CD8-positive, alpha-beta memory T cell (primary cell): Measurements from ENCODE around the gene CAV1. TPM values are rescaled to one million over a fixed set of nuclear protein-coding genes. Genes with fewer than 3 reads are reported as not detected.
"Not testable (repeated sequence)": the region's sequence is repeated elsewhere in the genome, so short reads cannot be mapped to it uniquely, and the experiment has no call there.

Experiments used
- CTCF ChIA-PET: fragments of 350-600 bp; sonication (Branson Sonifier 250); formaldehyde crosslinking; loops from one replicate; lab custom pipeline; 2021; ENCODE audit warnings: antibody characterized with exemption; lab: Charles Lee
- POLR2A ChIA-PET: fragments of 350-600 bp; sonication (Branson Sonifier 250); formaldehyde crosslinking; loops from one replicate; lab custom pipeline; 2021; ENCODE audit warnings: antibody characterized with exemption; lab: Charles Lee
- DNase-seq, 5 donors: peaks; one replicate each; pipeline versions ENCODE4 v3.0.0 to v3.0.0-alpha.2; 2020 to 2022; ENCODE audit warnings: mixed read lengths in 1 of 5
- H3K27ac ChIP-seq: one replicate; pipeline ENCODE4 v1.7.0; 2013; ENCODE audit warnings: low read depth, mild to moderate bottlenecking, low read length, moderate library complexity
- H3K27me3 ChIP-seq: 2 replicates; pipeline ENCODE4 v1.7.0; 2013; ENCODE audit warnings: low read length, mild to moderate bottlenecking; ENCODE audit not compliant: insufficient read depth, poor library complexity, severe bottlenecking
- H3K36me3 ChIP-seq: 2 replicates; pipeline ENCODE4 v1.7.0; 2013; ENCODE audit warnings: mild to moderate bottlenecking, low read length, moderate library complexity; ENCODE audit not compliant: insufficient read depth
- H3K4me1 ChIP-seq: 2 replicates; pipeline ENCODE4 v1.7.0; 2013; ENCODE audit warnings: mild to moderate bottlenecking, low read length, moderate library complexity; ENCODE audit not compliant: insufficient read depth
- H3K4me3 ChIP-seq: 2 replicates; pipeline ENCODE4 v1.7.0; 2013; ENCODE audit warnings: mild to moderate bottlenecking, low read length
- H3K9me3 ChIP-seq: 2 replicates; pipeline ENCODE4 v1.7.0; 2013; ENCODE audit warnings: mild to moderate bottlenecking, low read length
- H3K27ac Mint-ChIP-seq, 8 donors: one replicate each; pipeline ENCODE4 v1.8.0; 2020 to 2021; ENCODE audit warnings: mixed read lengths in 8 of 8, mild to moderate bottlenecking in 6 of 8, inconsistent platforms in 3 of 8, moderate library complexity in 3 of 8
- H3K27me3 Mint-ChIP-seq, 2 donors: one replicate each; pipeline ENCODE4 v1.8.0; 2020 to 2021; ENCODE audit warnings: mixed read lengths in 2 of 2, mild to moderate bottlenecking in 1 of 2, moderate library complexity in 1 of 2
- H3K36me3 Mint-ChIP-seq, 3 donors: one replicate each; pipeline ENCODE4 v1.8.0; 2020 to 2021; ENCODE audit warnings: mixed read lengths in 3 of 3, inconsistent platforms in 1 of 3, mild to moderate bottlenecking in 1 of 3
- H3K4me1 Mint-ChIP-seq, 3 donors: one replicate each; pipeline ENCODE4 v1.8.0; 2020 to 2021; ENCODE audit warnings: mixed read lengths in 3 of 3, inconsistent platforms in 1 of 3, mild to moderate bottlenecking in 1 of 3
- H3K4me3 Mint-ChIP-seq, 7 donors: one replicate each; pipeline ENCODE4 v1.8.0; 2020 to 2021; ENCODE audit warnings: mixed read lengths in 7 of 7, mild to moderate bottlenecking in 6 of 7, moderate library complexity in 4 of 7, inconsistent platforms in 2 of 7
- H3K9me3 Mint-ChIP-seq, 5 donors: one replicate each; pipeline ENCODE4 v1.8.0; 2020 to 2022; ENCODE audit warnings: mixed read lengths in 5 of 5, mild to moderate bottlenecking in 3 of 5, moderate library complexity in 2 of 5, inconsistent platforms in 1 of 5
- polyA plus RNA-seq: library from polyadenylated mRNA; unstranded; fragments of 300-500 nt; fragmentation: Illumina TruSeq; gene quantifications from one replicate; pipeline ENCODE4 v1.2.3, GENCODE V29; 2021
- total RNA-seq, 2 experiments: library from RNA; stranded (reverse); gene quantifications; one replicate each; pipeline ENCODE4 v1.2.3, GENCODE V29; 2021

Gene CAV1
- total and polyA plus RNA-seq, 3 experiments from 2014 or later = 2.3 to 2.5 TPM; not detected in 1

DNA sequence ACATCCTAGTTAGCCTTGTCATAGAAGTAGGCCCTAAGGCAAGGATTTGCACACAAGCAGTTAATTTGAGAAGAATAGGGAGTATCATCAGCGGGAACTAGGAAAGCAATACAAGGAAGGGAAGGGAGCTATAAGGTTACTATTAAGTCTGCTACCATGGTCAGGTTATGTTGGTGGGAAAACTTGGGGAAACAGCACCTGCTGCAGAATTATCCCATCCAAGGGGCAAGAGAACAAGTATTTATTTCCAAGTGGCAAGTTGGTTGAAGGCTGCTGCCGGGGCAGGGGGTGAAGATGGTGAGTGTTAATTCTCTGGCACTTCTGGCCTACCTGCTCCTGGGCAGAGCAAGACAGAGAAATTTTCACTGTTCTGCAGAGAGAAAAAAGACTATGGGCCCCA lies 55.0 kb downstream of the CAV1 start:
- no peak overlapping the region for H3K4me3 Mint-ChIP-seq
- Histone ChIP-seq H3K4me1 (peaks cover 3% of the 10 kb centered on the region), H3K9me3 (no peaks in the 10 kb centered on the region), H3K36me3 (no peaks in the 10 kb centered on the region), H3K27me3 (no peaks in the 10 kb centered on the region), H3K27ac (no peak overlapping the region), H3K4me3 (no peak overlapping the region)
- CTCF ChIA-PET = interaction anchor here (1.6 kb wide), 1 partner anchor 53 kb away, joined by 4 read pairs; no protein-coding TSS in a partner anchor
- no peak overlapping the region for H3K27ac Mint-ChIP-seq
- peaks cover 9 to 21% (median 20%) of the 10 kb centered on the region in 3 donors for H3K4me1 Mint-ChIP-seq
- no peaks in the 10 kb centered on the region for H3K36me3 Mint-ChIP-seq
- no peak for DNase-seq
- H3K27me3 Mint-ChIP-seq = peaks cover 1 to 8% of the 10 kb centered on the region in 2 donors
- POLR2A ChIA-PET = no interaction called here
- no peaks in the 10 kb centered on the region for H3K9me3 Mint-ChIP-seq

DNA sequence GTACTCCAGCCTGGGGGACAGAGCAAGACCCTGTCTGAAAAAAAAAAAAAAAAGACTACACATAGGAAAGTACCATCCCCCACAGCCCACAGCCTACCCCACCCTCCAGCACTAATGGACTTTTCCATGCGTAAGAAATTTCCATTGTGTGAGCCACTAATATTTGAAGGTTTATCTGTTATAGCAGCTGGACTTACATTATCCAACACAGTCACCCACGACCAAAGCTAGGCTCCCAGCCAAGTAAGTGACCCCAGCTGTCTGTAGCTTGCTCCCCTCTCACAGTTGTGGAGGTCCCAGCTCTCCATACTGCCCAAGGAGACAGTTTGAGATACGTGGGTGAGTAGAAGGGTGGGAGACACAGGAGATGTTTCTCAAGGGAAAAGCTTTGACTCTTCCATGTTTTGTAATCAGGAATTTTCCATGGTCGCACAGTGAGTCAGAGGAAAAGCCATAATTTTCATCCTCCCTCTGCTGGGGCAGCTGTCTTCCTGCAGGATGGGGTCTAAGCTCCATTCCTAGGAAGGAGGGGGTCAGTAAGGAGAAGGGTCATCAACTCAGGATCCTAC lies 57.4 kb downstream of the CAV1 start:
- Histone ChIP-seq H3K27me3 (no peaks in the 10 kb centered on the region), H3K4me3 (no peak overlapping the region), H3K9me3 (no peaks in the 10 kb centered on the region), H3K27ac (no peak overlapping the region), H3K36me3 (no peaks in the 10 kb centered on the region), H3K4me1 (peaks cover 3% of the 10 kb centered on the region)
- CTCF ChIA-PET = interaction anchor here (0.8 to 1.7 kb wide), 4 partner anchors 10 to 324 kb away, joined by 3 to 7 read pairs (median 3); no protein-coding TSS in a partner anchor
- H3K36me3 Mint-ChIP-seq = no peaks in the 10 kb centered on the region
- H3K4me1 Mint-ChIP-seq = peaks cover 7 to 18% (median 14%) of the 10 kb centered on the region in 3 donors
- POLR2A ChIA-PET = interaction anchor here (0.7 kb wide), 1 partner anchor 70 kb away, joined by 3 read pairs; no protein-coding TSS in a partner anchor
- no peak overlapping the region for H3K4me3 Mint-ChIP-seq
- no peak for DNase-seq
- no peaks in the 10 kb centered on the region for H3K9me3 Mint-ChIP-seq
- no peak overlapping the region for H3K27ac Mint-ChIP-seq
- peaks cover 0 to 2% of the 10 kb centered on the region in 2 donors for H3K27me3 Mint-ChIP-seq

GRCh38 chr7:116582806-116583444 lies 58.1 kb downstream of the CAV1 start:
- no peak for DNase-seq
- no peaks in the 10 kb centered on the region for H3K27me3 ChIP-seq
- Mint-ChIP-seq H3K9me3 (no peaks in the 10 kb centered on the region), H3K4me1 (peaks cover 7 to 16% (median 13%) of the 10 kb centered on the region in 3 donors), H3K27ac (peak overlapping the region in 4 of 8 donors; percentile 23 to 64 (median 43)), H3K36me3 (no peaks in the 10 kb centered on the region), H3K27me3 (no peaks in the 10 kb centered on the region), H3K4me3 (peak overlapping the region in 5 of 7 donors; percentile 20 to 61 (median 32))
- no peaks in the 10 kb centered on the region for H3K36me3 ChIP-seq
- H3K4me1 ChIP-seq = peaks cover 3% of the 10 kb centered on the region
- no peak overlapping the region for H3K27ac ChIP-seq
- ChIA-PET CTCF (interaction anchor here (0.8 to 1.7 kb wide), 3 partner anchors 9 to 57 kb away, joined by 3 to 7 read pairs (median 3); no protein-coding TSS in a partner anchor), POLR2A (interaction anchor here (0.7 kb wide), 1 partner anchor 71 kb away, joined by 3 read pairs; no protein-coding TSS in a partner anchor)
- H3K9me3 ChIP-seq = no peaks in the 10 kb centered on the region
- H3K4me3 ChIP-seq = no peak overlapping the region

GRCh38 chr7:116583653-116584052 lies 58.8 kb downstream of the CAV1 start:
- DNase-seq = no peak
- Mint-ChIP-seq H3K36me3 (no peaks in the 10 kb centered on the region), H3K27ac (no peak overlapping the region), H3K27me3 (peaks cover 0 to 2% of the 10 kb centered on the region in 2 donors), H3K9me3 (no peaks in the 10 kb centered on the region), H3K4me3 (peak overlapping the region in 2 of 7 donors; percentile 10 to 52), H3K4me1 (peaks cover 8 to 21% (median 16%) of the 10 kb centered on the region in 3 donors)
- peaks cover 3% of the 10 kb centered on the region for H3K4me1 ChIP-seq
- ChIA-PET POLR2A (no interaction called here), CTCF (no interaction called here)
- H3K27me3 ChIP-seq = no peaks in the 10 kb centered on the region
- no peak overlapping the region for H3K4me3 ChIP-seq
- no peak overlapping the region for H3K27ac ChIP-seq
- no peaks in the 10 kb centered on the region for H3K36me3 ChIP-seq
- no peaks in the 10 kb centered on the region for H3K9me3 ChIP-seq

- ChIA-PET POLR2A (no interaction called here), CTCF (interaction anchor here (0.7 to 1.1 kb wide), 2 partner anchors 58 to 327 kb away, joined by 3 read pairs; no protein-coding TSS in a partner anchor)
- Histone ChIP-seq H3K9me3 (no peaks in the 10 kb centered on the region), H3K27me3 (no peaks in the 10 kb centered on the region), H3K4me1 (peaks cover 3% of the 10 kb centered on the region), H3K27ac (no peak overlapping the region), H3K4me3 (no peak overlapping the region), H3K36me3 (no peaks in the 10 kb centered on the region)
- H3K27ac Mint-ChIP-seq = no peak overlapping the region
- H3K9me3 Mint-ChIP-seq = no peaks in the 10 kb centered on the region
- H3K4me1 Mint-ChIP-seq = peaks cover 12 to 24% (median 20%) of the 10 kb centered on the region in 3 donors
- DNase-seq = no peak
- no peaks in the 10 kb centered on the region for H3K36me3 Mint-ChIP-seq
- peaks cover 2% of the 10 kb centered on the region in 2 donors for H3K27me3 Mint-ChIP-seq
- no peak overlapping the region for H3K4me3 Mint-ChIP-seq
Observed at GRCh38 chr7:116584721-116585120, 59.9 kb downstream of the CAV1 start.

- H3K4me1 Mint-ChIP-seq = peaks cover 12 to 24% (median 20%) of the 10 kb centered on the region in 3 donors
- no peak for DNase-seq
- Histone ChIP-seq H3K27ac (no peak overlapping the region), H3K4me3 (no peak overlapping the region), H3K27me3 (no peaks in the 10 kb centered on the region), H3K9me3 (no peaks in the 10 kb centered on the region), H3K4me1 (peaks cover 3% of the 10 kb centered on the region), H3K36me3 (no peaks in the 10 kb centered on the region)
- peaks cover 3 to 8% of the 10 kb centered on the region in 2 donors for H3K27me3 Mint-ChIP-seq
- CTCF ChIA-PET = interaction anchor here (0.7 to 1.6 kb wide), 3 partner anchors 59 to 405 kb away, joined by 3 to 4 read pairs (median 3); no protein-coding TSS in a partner anchor
- POLR2A ChIA-PET = no interaction called here
- H3K27ac Mint-ChIP-seq = no peak overlapping the region
- H3K4me3 Mint-ChIP-seq = no peak overlapping the region
- no peaks in the 10 kb centered on the region for H3K36me3 Mint-ChIP-seq
- no peaks in the 10 kb centered on the region for H3K9me3 Mint-ChIP-seq
Observed at GRCh38 chr7:116585392-116585791, 60.6 kb downstream of the CAV1 start.

GRCh38 chr7:116585967-116586366 lies 61.1 kb downstream of the CAV1 start:
- Mint-ChIP-seq H3K4me1 (peaks cover 12 to 24% (median 20%) of the 10 kb centered on the region in 3 donors), H3K27me3 (peaks cover 3 to 8% of the 10 kb centered on the region in 2 donors), H3K9me3 (no peaks in the 10 kb centered on the region), H3K4me3 (no peak overlapping the region), H3K36me3 (no peaks in the 10 kb centered on the region), H3K27ac (no peak overlapping the region)
- no peaks in the 10 kb centered on the region for H3K27me3 ChIP-seq
- H3K27ac ChIP-seq = no peak overlapping the region
- H3K4me1 ChIP-seq = peaks cover 3% of the 10 kb centered on the region
- H3K36me3 ChIP-seq = no peaks in the 10 kb centered on the region
- DNase-seq = no peak
- H3K9me3 ChIP-seq = no peaks in the 10 kb centered on the region
- no peak overlapping the region for H3K4me3 ChIP-seq
- CTCF ChIA-PET = interaction anchor here (1.0 to 1.6 kb wide), 2 partner anchors 327 to 406 kb away, joined by 4 read pairs; no protein-coding TSS in a partner anchor
- POLR2A ChIA-PET = no interaction called here

GRCh38 chr7:116587200-116587599 lies 62.4 kb downstream of the CAV1 start:
- H3K4me3 ChIP-seq, H3K27ac Mint-ChIP-seq, H3K9me3 Mint-ChIP-seq, POLR2A ChIA-PET, H3K36me3 Mint-ChIP-seq, H3K4me3 Mint-ChIP-seq, H3K4me1 ChIP-seq, H3K27ac ChIP-seq, H3K9me3 ChIP-seq, H3K36me3 ChIP-seq, DNase-seq, H3K27me3 ChIP-seq: not testable (repeated sequence)
- Mint-ChIP-seq H3K27me3 (peaks cover 4 to 14% of the 10 kb centered on the region in 2 donors), H3K4me1 (peaks cover 15 to 31% (median 26%) of the 10 kb centered on the region in 3 donors)
- CTCF ChIA-PET = interaction anchor here (1.1 to 2.3 kb wide), 3 partner anchors 328 to 416 kb away, joined by 3 to 7 read pairs (median 3); no protein-coding TSS in a partner anchor
